GM18511 (cell line): Measurements from ENCODE around the gene BCLAF1.
"Not testable (repeated sequence)": the region's sequence is repeated elsewhere in the genome, so short reads cannot be mapped to it uniquely, and the experiment has no call there.

Experiments
- ATAC-seq: cut with Tn5 transposase; IDR thresholded peaks from one replicate; pipeline ENCODE4 v1.9.1; 2021; ENCODE audit warnings: mild to moderate bottlenecking, moderate library complexity; ENCODE audit not compliant: unreplicated experiment

Gene BCLAF1

DNA sequence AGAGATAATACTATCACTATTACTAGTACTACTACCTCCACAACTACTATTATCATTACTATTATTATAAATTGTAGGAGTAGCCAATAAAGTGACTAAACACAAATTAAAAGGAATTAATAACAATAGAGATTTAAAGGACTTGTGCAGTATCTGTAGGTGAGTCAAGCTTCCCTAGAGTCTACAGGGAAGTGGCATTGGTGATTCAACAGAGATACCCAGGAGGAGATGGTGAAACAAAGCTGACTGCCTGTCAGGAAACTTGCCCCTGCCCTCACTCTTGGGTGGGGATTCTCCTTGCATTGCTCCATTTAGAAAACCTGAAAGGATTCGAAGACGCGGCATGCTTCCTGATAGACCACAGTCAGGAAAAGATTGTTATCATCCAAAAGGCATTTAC is 23.3 kb upstream of the BCLAF1 start:
- ATAC-seq: no peak

DNA sequence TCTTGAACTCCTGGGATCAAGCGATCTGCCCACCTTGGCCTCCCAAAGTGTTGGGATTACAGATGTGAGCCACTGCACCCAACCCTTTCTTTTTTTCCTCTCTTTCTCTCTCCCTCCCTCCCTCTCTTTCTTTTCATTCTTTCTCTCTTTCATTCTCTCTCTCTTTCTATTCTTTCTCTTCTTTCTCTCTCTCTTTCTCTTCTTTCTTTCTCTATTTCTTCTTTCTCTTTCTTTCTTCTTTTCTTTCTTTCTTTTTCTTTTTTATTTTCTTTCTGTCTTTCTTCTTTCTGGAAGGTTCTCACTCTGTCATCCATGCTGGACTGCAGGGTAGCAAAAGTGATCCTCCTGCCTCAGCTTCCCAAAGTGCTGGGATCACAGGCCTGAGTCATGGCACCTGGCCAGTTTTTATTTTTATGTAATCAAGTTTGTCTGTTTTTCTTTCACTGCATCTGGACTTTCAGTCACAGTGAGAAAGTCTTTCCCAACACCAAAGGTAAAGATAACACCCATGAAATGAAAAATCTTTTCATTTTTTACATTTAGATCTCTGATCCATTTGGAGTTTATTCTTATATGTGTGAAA is 20.2 kb upstream of the BCLAF1 start:
- ATAC-seq: no peak

DNA sequence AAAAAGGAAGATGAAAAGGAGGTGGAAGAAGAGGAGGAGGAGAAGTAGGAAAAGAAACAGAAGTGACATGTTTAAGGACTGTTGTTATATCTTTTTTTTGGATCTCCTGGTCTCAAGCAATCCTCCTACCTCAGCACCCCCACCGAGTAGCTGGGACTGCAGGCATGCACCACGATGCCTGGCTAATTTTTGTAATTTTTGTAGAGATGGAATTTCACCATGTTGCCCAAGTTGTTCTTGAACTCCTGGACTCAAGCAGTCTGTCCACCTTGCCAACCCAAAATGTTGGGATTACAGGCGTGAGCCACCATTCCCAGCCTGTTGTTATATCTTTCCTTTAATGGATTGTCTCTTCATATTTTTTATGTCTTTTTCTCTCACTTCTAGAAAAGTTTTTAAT is 19.5 kb upstream of the BCLAF1 start:
- no peak for ATAC-seq

DNA sequence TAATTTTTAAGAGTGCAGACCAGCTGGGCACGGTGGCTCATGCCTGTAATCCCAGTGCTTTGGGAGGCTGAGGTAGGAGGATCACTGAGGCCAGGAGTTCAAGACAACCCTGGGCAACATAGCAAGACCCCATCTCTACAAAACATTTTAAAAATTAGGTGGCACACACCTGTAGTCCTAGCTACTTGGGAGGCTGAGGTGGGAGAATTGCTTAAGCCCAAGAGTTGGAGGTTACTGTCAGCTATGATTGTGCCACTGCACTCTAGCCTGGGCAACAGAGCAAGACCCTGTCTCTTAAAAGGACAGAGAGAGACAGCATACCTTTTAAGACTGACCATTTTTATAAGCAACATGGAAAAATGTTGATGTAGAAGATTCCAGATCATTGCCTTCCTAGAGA is 18.8 kb upstream of the BCLAF1 start:
- ATAC-seq: not testable (repeated sequence)

DNA sequence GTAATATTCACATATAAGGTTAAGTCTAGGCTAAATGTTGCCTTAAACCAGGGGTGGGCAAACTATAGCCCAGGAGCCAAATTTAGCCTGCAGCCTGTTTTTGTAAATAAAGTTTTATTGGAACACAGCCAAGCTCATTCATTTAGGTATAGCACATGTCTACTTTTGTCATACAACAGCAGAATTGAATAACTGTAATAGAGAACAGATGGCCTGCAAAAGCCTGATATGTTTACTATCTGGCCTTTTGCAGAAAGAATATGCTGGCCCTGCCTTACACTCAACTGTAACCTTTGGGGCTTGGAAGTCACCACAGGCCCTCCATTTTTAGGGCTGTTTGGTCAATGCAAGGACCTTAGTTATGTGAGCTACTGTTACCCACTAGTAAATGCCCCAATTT is 17.7 kb upstream of the BCLAF1 start:
- no peak for ATAC-seq

DNA sequence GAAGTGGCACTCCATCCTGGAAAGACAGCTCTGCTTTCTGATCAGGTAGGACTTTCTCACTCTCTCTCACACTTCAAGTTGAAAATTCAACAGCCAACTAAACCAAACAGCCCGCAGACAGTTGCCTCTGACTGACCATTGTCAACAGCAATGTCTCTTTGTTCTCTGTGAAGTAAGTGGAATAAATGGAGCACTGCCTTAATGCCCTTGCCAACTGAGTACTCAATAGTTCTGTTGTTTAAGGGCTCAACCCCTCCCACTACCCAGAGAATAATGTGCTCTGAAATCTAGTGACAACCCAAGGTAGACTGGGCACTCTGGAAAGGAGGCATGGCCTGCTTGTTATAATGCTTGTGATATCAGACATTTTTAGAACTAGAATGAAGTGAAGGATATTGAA is 16.8 kb upstream of the BCLAF1 start:
- no peak for ATAC-seq

DNA sequence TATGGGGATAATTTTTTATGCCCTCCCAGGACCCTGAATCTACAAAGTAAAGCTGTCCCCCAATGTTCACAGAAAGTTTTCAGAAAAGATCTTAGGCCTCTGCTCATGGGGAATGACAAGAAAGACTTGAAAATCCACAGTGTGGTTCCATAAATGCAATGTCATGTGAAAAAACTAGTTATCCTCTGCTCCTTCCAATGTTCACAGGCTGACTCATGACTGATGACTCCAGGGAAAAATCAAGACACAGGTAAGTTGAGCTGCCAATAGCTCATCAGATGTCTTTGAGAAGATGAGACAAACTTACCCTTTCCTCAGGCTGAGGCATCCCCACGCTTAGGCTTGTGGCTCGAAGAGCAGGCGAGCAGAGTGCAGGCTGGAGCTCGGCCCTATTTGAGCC is 14.8 kb upstream of the BCLAF1 start:
- ATAC-seq: no peak

DNA sequence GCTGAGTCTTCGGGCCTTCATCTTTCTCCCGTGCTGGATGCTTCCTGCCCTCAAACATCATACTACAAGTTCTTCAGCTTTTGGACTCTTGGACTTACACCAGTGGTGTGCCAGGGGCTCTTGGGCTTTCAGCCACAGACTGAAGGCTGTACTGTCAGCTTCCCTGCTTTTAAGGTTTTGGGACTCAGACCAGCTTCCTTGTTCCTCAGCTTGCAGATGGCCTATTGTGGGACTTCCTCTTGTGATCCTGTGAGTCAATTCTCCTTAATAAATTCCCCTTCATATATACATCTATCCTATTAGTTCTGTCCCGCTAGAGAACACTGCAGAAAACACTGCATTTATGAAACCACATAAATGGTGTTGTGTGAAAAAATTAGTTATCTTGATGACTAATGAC is 13.9 kb upstream of the BCLAF1 start:
- ATAC-seq: no peak

DNA sequence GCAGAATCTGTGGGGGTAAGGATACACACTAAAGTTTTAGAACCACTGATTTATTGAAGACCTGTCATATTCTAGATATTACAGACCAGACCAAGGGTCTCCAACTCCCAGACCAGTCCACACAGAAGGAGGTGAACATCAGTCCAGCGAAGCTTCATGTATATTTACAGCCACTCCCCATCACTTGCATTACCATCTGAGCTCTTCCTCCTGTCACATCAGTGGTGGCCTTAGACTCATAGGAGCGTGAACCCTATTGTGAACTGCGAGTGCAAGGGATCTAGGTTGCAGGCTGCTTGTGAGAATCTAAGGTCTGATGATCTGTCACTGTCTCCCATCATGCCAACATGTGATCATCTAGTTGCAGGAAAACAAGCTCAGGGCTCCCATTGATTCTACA is 5.0 kb upstream of the BCLAF1 start:
- ATAC-seq: no peak

DNA sequence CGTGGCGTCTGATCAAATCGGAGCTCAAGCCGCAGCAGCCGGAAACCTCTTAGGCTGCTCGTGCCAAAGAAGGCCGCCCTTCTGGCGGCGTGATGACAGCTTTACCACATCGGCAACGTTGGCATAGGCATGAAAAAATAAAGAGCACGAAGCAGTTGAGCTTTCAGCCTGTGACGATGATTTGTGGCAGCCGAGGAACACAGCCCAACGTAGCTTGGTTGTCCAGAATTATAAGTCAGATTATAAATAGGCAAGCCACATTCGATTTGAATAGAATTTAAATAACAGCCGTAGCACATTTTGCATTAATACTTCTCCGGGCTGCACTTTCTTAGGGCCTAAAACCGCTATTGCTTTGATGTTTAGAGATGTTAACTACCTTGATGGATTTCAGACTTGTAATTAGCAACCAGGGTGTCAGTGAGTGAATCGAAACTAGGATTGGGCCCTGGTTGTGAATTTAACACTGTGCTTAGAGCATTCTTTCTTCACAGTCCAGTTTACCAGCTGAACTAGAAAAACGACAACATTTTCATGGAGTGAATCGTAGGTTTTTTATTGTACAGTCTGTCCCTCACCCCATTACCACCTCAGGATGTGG is 864 bp upstream of the BCLAF1 start:
- ATAC-seq: peak; percentile 42

DNA sequence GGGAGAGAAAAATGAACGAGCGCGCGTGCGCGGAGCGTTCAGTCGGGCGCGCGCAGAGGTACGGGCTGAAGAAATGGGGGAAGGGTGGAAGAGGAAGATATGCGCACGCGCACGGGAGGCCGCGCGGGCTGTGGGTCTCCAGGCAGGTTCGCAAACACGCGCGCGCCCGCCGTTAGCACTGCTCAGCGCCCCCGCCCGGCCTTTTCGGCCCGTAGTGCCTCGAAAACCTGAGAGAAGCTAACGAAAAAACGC is 393 bp downstream of the BCLAF1 start:
- peak; percentile 53 for ATAC-seq

DNA sequence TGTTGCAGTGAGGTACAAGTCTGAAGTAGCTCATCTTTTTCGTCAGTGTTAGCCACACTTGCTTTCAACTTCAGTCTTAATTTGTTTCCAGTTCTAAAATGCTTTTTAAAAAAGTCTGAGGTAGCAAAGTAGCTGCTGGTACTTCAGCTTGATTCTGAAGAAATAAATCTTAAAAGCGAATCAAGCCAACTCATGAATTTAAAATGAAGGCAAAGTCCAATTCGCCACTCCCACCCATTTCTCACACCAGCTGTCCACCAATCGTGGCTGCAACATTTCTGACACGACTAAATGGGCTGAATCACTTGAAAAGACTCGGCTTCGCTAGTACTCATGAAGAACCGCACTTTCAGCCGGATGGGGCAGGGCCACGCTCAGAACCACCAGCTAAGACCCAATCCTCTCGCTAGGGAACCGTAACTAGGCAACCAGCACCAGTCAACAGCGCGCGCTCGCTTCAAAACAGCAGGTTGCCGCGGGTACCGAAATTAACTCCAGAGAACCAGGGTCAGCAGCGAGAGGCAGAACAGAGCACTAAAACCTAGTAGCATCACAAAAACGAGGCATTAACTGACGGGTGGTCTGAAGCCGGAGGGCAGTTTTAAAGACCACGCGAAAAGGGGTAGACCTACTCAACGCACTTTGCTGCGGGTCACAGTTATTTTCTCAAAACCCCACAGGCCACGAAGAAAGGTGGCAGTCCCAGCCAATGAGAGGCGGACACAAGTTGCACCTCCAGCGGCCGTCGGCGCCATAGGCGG is 900 bp downstream of the BCLAF1 start:
- peak; percentile 31 for ATAC-seq

DNA sequence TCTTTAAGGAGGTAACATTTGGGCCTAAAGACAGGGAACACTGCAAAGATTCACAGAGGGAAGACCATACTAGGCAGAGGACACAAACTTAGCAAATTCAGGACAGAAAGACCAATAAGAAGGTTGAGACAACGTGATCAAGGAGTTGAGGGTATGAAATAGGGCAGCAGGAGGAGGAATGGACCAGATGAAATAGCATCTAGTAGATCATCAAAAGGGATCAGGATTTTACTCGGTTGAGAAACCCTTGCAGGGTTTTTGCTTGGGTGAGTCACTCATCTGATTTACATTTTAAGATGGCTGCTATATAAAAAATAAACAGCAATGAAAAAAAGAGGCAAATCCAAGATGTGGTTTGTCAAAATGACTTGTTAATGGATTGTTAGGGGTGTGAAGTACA is 4.7 kb downstream of the BCLAF1 start:
- no peak for ATAC-seq

DNA sequence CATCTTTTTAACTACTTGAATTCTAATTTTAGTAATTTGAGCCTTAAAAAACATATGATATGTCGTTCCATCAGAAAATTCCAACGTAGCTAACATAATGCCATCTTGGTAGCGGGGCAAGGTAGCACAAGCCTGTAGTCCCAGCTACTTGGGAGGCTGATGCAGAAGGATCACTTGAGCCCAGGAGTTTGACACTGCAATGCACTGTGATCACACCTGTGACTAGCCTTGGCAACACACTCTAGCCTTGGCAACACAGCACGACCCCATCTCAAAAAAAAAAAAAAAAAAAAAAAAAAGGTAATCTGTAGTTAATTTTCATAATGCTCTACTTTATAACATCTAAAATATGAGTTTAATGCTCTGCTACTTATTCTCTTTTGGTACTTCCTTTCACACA is 6.7 kb downstream of the BCLAF1 start:
- peak; percentile 51 for ATAC-seq

DNA sequence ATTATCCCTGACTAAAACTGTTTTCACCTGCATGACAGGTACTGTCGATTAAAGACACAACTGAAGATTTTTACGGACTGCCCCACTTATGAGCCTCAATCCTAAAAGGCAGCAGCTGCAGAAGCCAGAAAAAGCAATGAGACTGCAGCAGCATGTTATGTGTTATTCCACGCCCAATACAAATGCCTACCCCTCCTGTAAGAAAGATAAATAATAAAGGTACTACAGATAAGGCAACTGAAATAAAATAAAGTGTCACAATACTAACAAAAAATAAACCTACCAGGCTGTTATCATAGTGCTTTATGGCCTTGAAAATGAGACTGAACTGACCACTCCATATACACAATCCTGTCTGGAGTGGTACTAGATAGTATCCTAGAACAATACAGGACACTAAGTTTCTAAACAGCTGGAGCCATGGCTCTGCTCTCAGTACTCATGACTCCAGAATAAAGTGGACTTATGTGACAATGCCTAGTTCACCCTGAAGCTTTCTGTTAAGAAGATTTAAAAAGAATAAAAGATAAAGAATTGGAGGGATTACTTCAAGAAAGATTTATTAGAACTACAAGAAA is 9.5 kb downstream of the BCLAF1 start:
- ATAC-seq: no peak

DNA sequence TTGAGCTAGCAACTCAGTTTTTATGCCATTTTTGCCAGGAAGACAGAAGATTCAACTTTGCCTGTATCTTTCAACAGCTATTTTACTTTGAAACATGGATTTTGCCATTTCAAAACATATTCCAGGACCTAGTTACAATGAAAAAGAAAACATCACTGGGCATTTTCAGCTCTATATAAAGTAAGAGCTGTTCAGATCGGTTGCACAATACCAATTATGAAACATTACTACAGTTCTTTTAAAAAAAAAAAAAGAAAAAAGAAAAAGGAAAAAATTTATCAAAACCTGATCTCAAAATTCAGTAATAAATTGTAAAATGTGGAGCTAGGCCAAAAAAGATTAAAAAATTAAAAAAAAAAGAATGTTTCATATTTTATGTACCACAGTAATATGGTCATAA is 15.6 kb downstream of the BCLAF1 start:
- ATAC-seq: no peak

DNA sequence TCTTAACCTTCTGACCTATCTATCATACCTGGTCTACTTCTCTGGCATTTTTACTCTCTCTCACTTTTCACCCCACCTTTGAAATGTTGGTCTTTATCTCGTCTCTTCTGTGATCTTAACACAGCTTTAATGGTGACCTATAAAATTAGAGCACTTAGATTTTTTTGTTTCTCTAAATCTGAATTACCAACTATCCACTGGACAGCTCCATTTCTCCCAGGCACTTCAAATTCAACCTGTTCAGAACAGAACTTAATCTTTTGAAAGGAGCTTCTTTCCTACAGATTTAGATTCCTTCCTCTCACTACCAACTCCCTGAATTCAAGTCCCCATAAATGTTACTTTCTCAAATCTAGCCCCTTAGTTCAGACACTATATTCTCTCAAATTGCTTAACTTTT is 24.5 kb downstream of the BCLAF1 start:
- ATAC-seq: no peak

DNA sequence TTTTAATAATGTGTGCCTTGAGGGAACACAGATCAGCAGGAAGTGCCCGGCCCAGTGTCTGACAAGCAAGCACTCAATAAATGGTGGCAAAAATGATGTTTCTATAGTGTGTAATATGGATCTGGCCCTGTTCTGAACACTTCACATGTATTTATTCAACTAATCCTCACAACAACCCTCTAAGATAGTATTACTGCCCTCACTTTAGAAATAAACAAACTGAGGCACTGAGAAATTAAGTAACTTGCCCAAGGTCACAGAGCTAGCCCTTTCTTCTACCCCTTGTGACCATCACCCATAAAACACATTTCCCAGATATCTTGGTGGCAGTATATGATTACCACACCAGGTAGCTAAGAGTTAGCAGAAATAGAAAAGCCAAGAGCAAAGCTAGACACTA is 26.7 kb downstream of the BCLAF1 start:
- ATAC-seq: no peak

DNA sequence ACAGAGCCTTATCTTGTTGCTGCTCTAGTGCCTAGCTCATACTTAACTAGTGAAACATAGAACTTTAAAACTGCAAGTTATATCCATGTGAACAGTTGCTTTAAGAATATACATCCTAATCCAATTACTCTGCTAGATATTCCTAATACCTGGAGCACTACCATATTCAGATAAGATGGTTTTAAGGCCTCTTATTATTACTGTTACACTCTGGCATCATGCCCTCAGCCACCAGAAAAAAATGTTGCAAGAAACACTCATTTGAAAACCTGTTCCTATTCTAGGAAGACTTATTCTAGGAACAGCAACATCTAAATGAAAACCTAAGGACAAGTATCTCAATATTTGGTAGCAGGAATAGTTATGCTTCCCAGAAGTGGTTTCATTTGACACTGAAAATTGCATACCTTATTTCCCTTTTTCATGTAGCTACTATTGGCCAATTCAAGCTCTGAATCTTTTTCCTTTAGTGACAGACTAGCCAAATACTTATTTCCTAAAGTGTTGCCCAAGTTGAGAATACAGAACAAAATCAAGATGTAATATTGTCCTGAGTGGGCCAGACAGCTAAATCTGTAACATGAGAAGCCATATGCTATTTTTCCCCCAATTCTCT is 34.7 kb downstream of the BCLAF1 start:
- no peak for ATAC-seq

DNA sequence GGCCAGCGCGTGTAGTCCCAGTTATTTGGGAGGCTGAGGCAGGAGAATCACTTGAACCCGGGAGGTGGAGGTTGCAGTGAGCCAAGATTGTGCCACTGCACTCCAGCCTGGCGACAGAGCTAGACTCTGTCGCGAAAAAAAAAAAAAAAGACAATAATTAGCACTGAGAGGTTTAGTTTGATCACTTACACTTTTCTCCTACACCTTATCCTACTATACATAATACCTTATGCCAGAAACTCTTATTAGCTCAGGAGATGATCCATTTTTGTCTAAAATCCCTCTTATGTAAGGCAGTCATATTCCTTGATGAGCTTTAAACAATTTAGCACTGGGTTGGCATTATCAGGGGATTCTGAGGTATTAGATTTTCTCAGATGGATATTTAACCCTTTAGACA is 35.9 kb downstream of the BCLAF1 start:
- no peak for ATAC-seq

DNA sequence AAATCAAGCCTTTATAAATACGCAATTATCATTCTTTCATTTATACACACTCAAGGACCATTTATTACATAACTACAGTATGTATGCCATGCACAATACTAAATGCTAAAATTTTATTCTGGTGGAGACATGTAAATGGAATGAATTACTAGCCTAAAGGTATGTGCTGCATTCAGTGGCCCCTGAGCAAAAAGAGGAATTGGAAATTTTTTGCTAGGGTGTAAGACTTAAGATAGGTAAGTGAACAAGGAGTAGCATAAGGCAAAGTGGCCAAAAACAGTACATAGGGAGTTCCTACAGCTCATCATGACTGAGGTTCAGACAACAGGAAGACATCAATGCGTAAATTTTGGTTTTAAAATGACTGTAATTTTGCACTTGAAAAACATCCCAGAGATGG is 37.2 kb downstream of the BCLAF1 start:
- no peak for ATAC-seq

DNA sequence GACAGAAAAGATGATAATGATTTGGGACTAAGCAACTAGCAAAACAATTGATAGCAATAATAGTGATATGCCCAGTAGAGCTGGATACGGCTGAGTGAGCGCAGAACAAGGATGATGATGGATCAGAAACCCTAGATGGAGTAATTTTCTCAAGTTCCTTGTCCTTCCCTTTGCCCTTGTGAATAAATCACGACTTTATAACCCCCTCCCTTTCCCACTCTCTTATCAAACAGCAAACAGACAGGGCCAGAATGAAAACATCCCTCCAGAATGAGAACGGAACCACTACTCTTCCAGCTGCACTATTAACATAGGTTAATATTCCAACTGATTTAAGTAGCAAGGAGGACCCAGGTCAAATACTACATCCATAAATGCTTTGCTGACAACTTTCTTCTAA is 38.3 kb downstream of the BCLAF1 start:
- ATAC-seq: no peak
